Endothelial cell of umbilical vein (primary cell): Measurements from ENCODE around the gene SAMD11. TPM values are rescaled to one million over a fixed set of nuclear protein-coding genes. Genes with fewer than 3 reads are reported as not detected.

ENCODE experiments used
- BruUV-seq: library from RNA; stranded (reverse); fragments of 400-500 nt; replicated peaks from 2 replicates; lab custom pipeline; 2021; lab: Mats Ljungman, UMichigan
- CTCF ChIA-PET: fragments of 300-600, 350-600 bp; sonication (Branson Sonifier 250); formaldehyde crosslinking; loops from one replicate; lab custom pipeline; 2021; ENCODE audit warnings: antibody characterized with exemption, inconsistent platforms; lab: Charles Lee
- POLR2A ChIA-PET: fragments of 300-600, 350-600 bp; sonication (Branson Sonifier 250); formaldehyde crosslinking; loops from one replicate; lab custom pipeline; 2021; ENCODE audit warnings: antibody characterized with exemption, inconsistent platforms; lab: Charles Lee
- DNase-seq: peaks from one replicate; pipeline ENCODE4 v3.0.0-alpha.2; 2011; ENCODE audit warnings: low read depth, low spot score
- FAIRE-seq: peaks from 2 replicates; lab custom pipeline; 2011; peaks lifted over from hg19 to GRCh38; lab: Jason Lieb, UNC
- H2AFZ ChIP-seq: 2 replicates; pipeline ENCODE4 v1.6.0; 2012; ENCODE audit warnings: low read depth, low read length, control low read depth, inconsistent platforms
- H3K27ac ChIP-seq: 2 replicates; pipeline ENCODE4 v1.5.1; 2011; ENCODE audit warnings: low read depth, mild to moderate bottlenecking, control low read depth, low read length, moderate library complexity; ENCODE audit not compliant: insufficient read depth
- H3K27me3 ChIP-seq, 2 experiments: 2 replicates each; pipeline versions ENCODE4 v1.6.0 to v1.6.1; 2011; ENCODE audit warnings: low read length in 2 of 2, mixed read lengths in 1 of 2; ENCODE audit not compliant: control insufficient read depth in 2 of 2, insufficient read depth in 2 of 2
- H3K36me3 ChIP-seq, 2 experiments: 2 replicates in 1 of 2; 3 replicates in 1 of 2; pipeline ENCODE4 v1.5.1; 2011; ENCODE audit warnings: low read length in 2 of 2, mild to moderate bottlenecking in 1 of 2, moderate library complexity in 1 of 2; ENCODE audit not compliant: control insufficient read depth in 2 of 2, insufficient read depth in 2 of 2; ENCODE audit errors: extremely low read depth in 1 of 2
- H3K4me1 ChIP-seq: 3 replicates; pipeline ENCODE4 v1.5.1; 2011; ENCODE audit warnings: mild to moderate bottlenecking, low read length; ENCODE audit not compliant: control insufficient read depth, insufficient read depth; ENCODE audit errors: extremely low read depth
- H3K4me2 ChIP-seq: 2 replicates; pipeline ENCODE4 v1.6.1; 2011; ENCODE audit warnings: low read length, control low read depth, mixed read lengths; ENCODE audit not compliant: insufficient read depth
- H3K4me3 ChIP-seq, 3 experiments: fragments of 200-600 bp in 1 of 3; sonication (generic), shearing (Covaris generic) in 1 of 3; replicated peaks in 1 of 3; 2 replicates each; pipeline ENCODE4 v1.5.1; 2011 to 2016; ENCODE audit warnings: control low read depth in 3 of 3, low read length in 3 of 3, mild to moderate bottlenecking in 2 of 3, inconsistent platforms in 1 of 3, low read depth in 1 of 3, moderate library complexity in 1 of 3; ENCODE audit not compliant: insufficient read depth in 1 of 3
- H3K79me2 ChIP-seq: 2 replicates; pipeline ENCODE4 v1.6.0; 2012; ENCODE audit warnings: low read length, inconsistent platforms; ENCODE audit not compliant: control insufficient read depth, insufficient read depth
- H3K9ac ChIP-seq: replicated peaks from 2 replicates; pipeline ENCODE3; 2011; ENCODE audit warnings: low read length, control low read depth; ENCODE audit not compliant: insufficient read depth; ENCODE audit errors: extremely low read depth
- H3K9me1 ChIP-seq: replicated peaks from 3 replicates; pipeline ENCODE4 v1.6.0; 2011; ENCODE audit warnings: mild to moderate bottlenecking, low read length; ENCODE audit not compliant: control insufficient read depth, insufficient read depth; ENCODE audit errors: extremely low read depth
- H3K9me3 ChIP-seq: replicated peaks from 2 replicates; pipeline ENCODE4 v1.5.1; 2012; ENCODE audit warnings: low read length, inconsistent platforms; ENCODE audit not compliant: control insufficient read depth, insufficient read depth
- H4K20me1 ChIP-seq: replicated peaks from 2 replicates; pipeline ENCODE3; 2011; ENCODE audit warnings: mild to moderate bottlenecking, low read length; ENCODE audit not compliant: control insufficient read depth, insufficient read depth; ENCODE audit errors: extremely low read depth
- CTCF ChIP-seq, 2 donors: IDR thresholded peaks; 1 replicate in 1 of 2; 2 replicates in 1 of 2; pipeline ENCODE4 v1.5.1; 2011; ENCODE audit warnings: low read length in 2 of 2, mild to moderate bottlenecking in 2 of 2, moderate library complexity in 2 of 2, control low read depth in 1 of 2, inconsistent platforms in 1 of 2, low read depth in 1 of 2; ENCODE audit not compliant: insufficient read depth in 1 of 2; ENCODE audit errors: extremely low read depth in 1 of 2
- EZH2 ChIP-seq: IDR thresholded peaks from 2 replicates; pipeline ENCODE4 v1.6.1; 2012; ENCODE audit warnings: borderline replicate concordance, low read depth, mild to moderate bottlenecking, moderate library complexity, low read length, inconsistent platforms; ENCODE audit not compliant: severe bottlenecking
- FOS ChIP-seq: IDR thresholded peaks from 2 replicates; pipeline ENCODE4 v1.6.1; 2011; ENCODE audit warnings: mild to moderate bottlenecking, low read length, moderate library complexity, borderline replicate concordance; ENCODE audit not compliant: insufficient read depth
- GATA2 ChIP-seq: IDR thresholded peaks from 2 replicates; pipeline ENCODE4 v1.7.0; 2011; ENCODE audit warnings: low read depth, mild to moderate bottlenecking, moderate library complexity, mixed read lengths, low read length; ENCODE audit not compliant: insufficient read length, insufficient read depth
- JUN ChIP-seq: IDR thresholded peaks from 2 replicates; pipeline ENCODE4 v1.6.1; 2011; ENCODE audit warnings: borderline replicate concordance, low read depth; ENCODE audit not compliant: insufficient read length, insufficient read depth
- MAX ChIP-seq: IDR thresholded peaks from 2 replicates; pipeline ENCODE4 v1.6.1; 2011; ENCODE audit not compliant: insufficient read depth, insufficient read length
- MYC ChIP-seq: IDR thresholded peaks from one replicate; pipeline ENCODE4 v1.6.1; 2011; ENCODE audit warnings: mild to moderate bottlenecking, low read depth, low read length
- POLR2A ChIP-seq: IDR thresholded peaks from 2 replicates; pipeline ENCODE4 v1.6.1; 2012; ENCODE audit warnings: low read depth, mild to moderate bottlenecking, control low read depth, low read length
- POLR2AphosphoS5 ChIP-seq: IDR thresholded peaks from 2 replicates; pipeline ENCODE4 v1.6.1; 2012; ENCODE audit warnings: low read depth, mild to moderate bottlenecking, control low read depth, low read length, moderate library complexity; ENCODE audit not compliant: insufficient read depth
- dilution Hi-C: fragments of 300-500 bp; cut with MboI; formaldehyde crosslinking; loops from one replicate; pipeline ENCODE4 v1.15.0; 2019; ENCODE audit warnings: low sequenced_read_pairs; ENCODE audit not compliant: extremely low pct_ligation_motif_present
- intact Hi-C: fragments of 100-400 bp; cut with micrococcal nuclease; formaldehyde crosslinking; loops from one replicate; pipeline ENCODE4 v1.10.0; 2022
- polyA plus RNA-seq, 4 experiments: library from polyadenylated mRNA; depleted of rRNA in 3 of 4; stranded (reverse) in 3 of 4; unstranded in 1 of 4; fragments of >200 nt; gene quantifications; 2 replicates each; pipeline versions ENCODE4 v1.2.1 to v1.2.3, GENCODE V29; 2011 to 2012; ENCODE audit warnings: missing spikeins in 1 of 4
- total RNA-seq: library from RNA; stranded (reverse); gene quantifications from 2 replicates; pipeline ENCODE4 v1.2.3, GENCODE V29; 2021

The SAMD11 gene
- total and polyA plus RNA-seq, 2 donors (not counting 3 experiments of a cell fraction or from before 2014, with no cell fraction given) = not detected

- H3K4me1 ChIP-seq = peaks cover 12% of the 10 kb centered on the region
- no peaks in the 10 kb centered on the region for H3K9me1 ChIP-seq
- ChIA-PET POLR2A (no interaction called here), CTCF (interaction anchor here (1.1 to 1.6 kb wide), 2 partner anchors 15 to 75 kb away, joined by 3 to 7 read pairs; partner anchors contain the start of gene NOC2L)
- H3K4me3 ChIP-seq = no peak overlapping the region
- H3K27ac ChIP-seq = no peak overlapping the region
- H3K9ac ChIP-seq = no peak overlapping the region
- TSS peak; percentile 63 for BruUV-seq
- intact Hi-C loops (no loop called here), dilution Hi-C loops (no loop called here)
- H3K27me3 ChIP-seq = peaks cover 7 to 29% of the 10 kb centered on the region in 2 experiments
- no peaks in the 10 kb centered on the region for H3K79me2 ChIP-seq
- DNase-seq (no peak), FAIRE-seq (no peak)
- H3K4me2 ChIP-seq = no peak overlapping the region
- no peak overlapping the region for H2AFZ ChIP-seq
- H3K9me3 ChIP-seq = no peaks in the 10 kb centered on the region
- no peaks in the 10 kb centered on the region for H4K20me1 ChIP-seq
- H3K36me3 ChIP-seq = peaks cover 0 to 25% of the 10 kb centered on the region in 2 experiments
- TF ChIP-seq EZH2 (no peak), POLR2AphosphoS5 (no peak), FOS (no peak)
These were observed 20.9 kb downstream of the SAMD11 start for GRCh38 chr1:944341-945325.

GRCh38 chr1:945688-946556 lies 22.2 kb downstream of the SAMD11 start:
- H3K27ac ChIP-seq = no peak overlapping the region
- no peak overlapping the region for H3K4me3 ChIP-seq
- no peak for DNase-seq
- H3K9me1 ChIP-seq = no peaks in the 10 kb centered on the region
- ChIA-PET POLR2A (no interaction called here), CTCF (no interaction called here)
- BruUV-seq = no TSS peak
- no peak for FAIRE-seq
- no peaks in the 10 kb centered on the region for H3K9me3 ChIP-seq
- no peaks in the 10 kb centered on the region for H4K20me1 ChIP-seq
- dilution Hi-C loops = no loop called here
- peaks cover 0 to 38% of the 10 kb centered on the region in 2 experiments for H3K36me3 ChIP-seq
- no peak for TF ChIP-seq POLR2AphosphoS5
- no peak for TF ChIP-seq CTCF (IDR thresholded peaks at IDR 0.05; ENCODE audit: extremely low read depth in 1 of 2, insufficient read depth in 1 of 2, low read depth in 1 of 2, low read length in 2 of 2)
- no peak for TF ChIP-seq MAX
- no peak for TF ChIP-seq FOS
- no peak for TF ChIP-seq GATA2
- no peak for TF ChIP-seq POLR2A
- no peak for TF ChIP-seq EZH2
- TF ChIP-seq JUN = no peak
- TF ChIP-seq MYC = no peak
- peaks cover 2 to 21% of the 10 kb centered on the region in 2 experiments for H3K27me3 ChIP-seq
- H2AFZ ChIP-seq = no peak overlapping the region
- peaks cover 7% of the 10 kb centered on the region for H3K4me1 ChIP-seq
- no peak overlapping the region for H3K4me2 ChIP-seq
- no peaks in the 10 kb centered on the region for H3K79me2 ChIP-seq
- H3K9ac ChIP-seq = no peak overlapping the region
- intact Hi-C loops = no loop called here
